CD4-positive, alpha-beta memory T cell (primary cell): Measurements from ENCODE around the gene KCNE4. TPM values are rescaled to one million over a fixed set of nuclear protein-coding genes. Genes with fewer than 3 reads are reported as not detected.

Experiments
- CTCF ChIA-PET: fragments of 350-600 bp; sonication (Branson Sonifier 250); formaldehyde crosslinking; loops from one replicate; lab custom pipeline; 2021; ENCODE audit warnings: inconsistent platforms; ENCODE audit not compliant: partially characterized antibody; lab: Charles Lee
- POLR2A ChIA-PET: fragments of 350-600 bp; sonication (Branson Sonifier 250); formaldehyde crosslinking; loops from one replicate; lab custom pipeline; 2021; ENCODE audit not compliant: partially characterized antibody; lab: Charles Lee
- DNase-seq, 5 donors: peaks; one replicate each; pipeline versions ENCODE4 v3.0.0 to v3.0.0-alpha.2; 2020 to 2022; ENCODE audit warnings: mixed read lengths in 1 of 5
- H3K27ac ChIP-seq: one replicate; pipeline ENCODE4 v1.7.0; 2013; ENCODE audit warnings: low read depth, low read length
- H3K27me3 ChIP-seq: 2 replicates; pipeline ENCODE4 v1.7.0; 2013; ENCODE audit warnings: mild to moderate bottlenecking, low read length, moderate library complexity; ENCODE audit not compliant: insufficient read depth
- H3K36me3 ChIP-seq: 2 replicates; pipeline ENCODE4 v1.7.0; 2013; ENCODE audit warnings: mild to moderate bottlenecking, low read length, moderate library complexity; ENCODE audit not compliant: insufficient read depth
- H3K4me1 ChIP-seq: 2 replicates; pipeline ENCODE4 v1.7.0; 2013; ENCODE audit warnings: mild to moderate bottlenecking, low read length, moderate library complexity; ENCODE audit not compliant: insufficient read depth
- H3K4me3 ChIP-seq, 2 donors: one replicate each; pipeline ENCODE4 v1.7.0; 2013; ENCODE audit warnings: low read length in 2 of 2, mild to moderate bottlenecking in 1 of 2
- H3K9me3 ChIP-seq, 2 donors: one replicate each; pipeline ENCODE4 v1.7.0; 2013; ENCODE audit warnings: low read length in 2 of 2, control low read depth in 1 of 2; ENCODE audit not compliant: control insufficient read depth in 1 of 2
- H3K27ac Mint-ChIP-seq, 7 donors: one replicate each; pipeline ENCODE4 v1.8.0; 2020 to 2021; ENCODE audit warnings: mixed read lengths in 7 of 7, mild to moderate bottlenecking in 6 of 7, inconsistent platforms in 3 of 7, moderate library complexity in 3 of 7
- H3K27me3 Mint-ChIP-seq, 2 donors: one replicate each; pipeline ENCODE4 v1.8.0; 2020 to 2021; ENCODE audit warnings: mixed read lengths in 2 of 2
- H3K36me3 Mint-ChIP-seq, 2 donors: one replicate each; pipeline ENCODE4 v1.8.0; 2020 to 2021; ENCODE audit warnings: mixed read lengths in 2 of 2, inconsistent platforms in 1 of 2, mild to moderate bottlenecking in 1 of 2
- H3K4me1 Mint-ChIP-seq, 4 donors: one replicate each; pipeline ENCODE4 v1.8.0; 2020 to 2021; ENCODE audit warnings: mixed read lengths in 4 of 4, mild to moderate bottlenecking in 1 of 4
- H3K4me3 Mint-ChIP-seq, 8 donors: one replicate each; pipeline ENCODE4 v1.8.0; 2020 to 2021; ENCODE audit warnings: mixed read lengths in 8 of 8, mild to moderate bottlenecking in 7 of 8, moderate library complexity in 6 of 8, inconsistent platforms in 3 of 8
- H3K9me3 Mint-ChIP-seq, 8 donors: one replicate each; pipeline ENCODE4 v1.8.0; 2020 to 2021; ENCODE audit warnings: mixed read lengths in 8 of 8, mild to moderate bottlenecking in 5 of 8, inconsistent platforms in 3 of 8, moderate library complexity in 1 of 8
- intact Hi-C: fragments of 100-400 bp; cut with micrococcal nuclease; formaldehyde crosslinking; loops from one replicate; pipeline ENCODE4 v1.15.1; 2023
- polyA plus RNA-seq, 2 donors: library from polyadenylated mRNA; unstranded; fragments of 300-500 nt; fragmentation: Illumina TruSeq; gene quantifications; one replicate each; pipeline ENCODE4 v1.2.3, GENCODE V29; 2021
- total RNA-seq, 2 experiments: library from RNA; stranded (reverse); gene quantifications; one replicate each; pipeline ENCODE4 v1.2.3, GENCODE V29; 2021

Gene KCNE4
- total and polyA plus RNA-seq, 4 experiments from 2014 or later = not detected

DNA sequence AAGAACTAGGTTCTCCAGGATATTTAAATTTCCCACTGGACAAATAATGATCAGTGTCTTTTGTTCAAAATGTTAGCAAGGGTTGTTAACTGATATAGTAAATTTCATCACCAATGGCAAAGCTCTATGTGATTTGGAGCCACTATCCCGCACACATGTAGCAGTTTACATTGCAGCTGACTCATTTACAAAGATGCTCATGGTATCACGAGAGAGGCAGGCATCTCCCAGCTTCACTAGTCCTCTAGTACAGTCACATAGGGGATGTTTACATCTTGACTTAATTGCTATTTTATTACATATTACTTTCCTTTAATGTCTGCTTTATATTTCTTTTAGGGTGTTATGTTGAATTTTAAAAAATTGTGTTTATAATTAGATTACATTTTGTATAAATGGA lies 30.7 kb downstream of the KCNE4 start:
- CTCF ChIA-PET = no interaction called here
- Mint-ChIP-seq H3K36me3 (no peaks in the 10 kb centered on the region), H3K4me3 (no peak overlapping the region), H3K27me3 (peaks cover 1 to 5% of the 10 kb centered on the region in 2 donors), H3K27ac (no peak overlapping the region), H3K4me1 (no peaks in the 10 kb centered on the region), H3K9me3 (no peaks in the 10 kb centered on the region)
- Histone ChIP-seq H3K4me3 (no peak overlapping the region), H3K27me3 (no peaks in the 10 kb centered on the region), H3K36me3 (no peaks in the 10 kb centered on the region), H3K4me1 (no peaks in the 10 kb centered on the region), H3K9me3 (no peaks in the 10 kb centered on the region), H3K27ac (no peak overlapping the region)
- POLR2A ChIA-PET = no interaction called here
- intact Hi-C loops = no loop called here
- DNase-seq = no peak

GRCh38 chr2:223083402-223084070 lies 31.5 kb downstream of the KCNE4 start:
- Mint-ChIP-seq H3K27me3 (peaks cover 1 to 5% of the 10 kb centered on the region in 2 donors), H3K4me1 (no peaks in the 10 kb centered on the region), H3K4me3 (no peak overlapping the region), H3K9me3 (no peaks in the 10 kb centered on the region), H3K36me3 (no peaks in the 10 kb centered on the region), H3K27ac (no peak overlapping the region)
- H3K4me1 ChIP-seq = no peaks in the 10 kb centered on the region
- H3K4me3 ChIP-seq = no peak overlapping the region
- ChIA-PET POLR2A (no interaction called here), CTCF (no interaction called here)
- intact Hi-C loops = no loop called here
- H3K9me3 ChIP-seq = no peaks in the 10 kb centered on the region
- H3K27ac ChIP-seq = no peak overlapping the region
- no peaks in the 10 kb centered on the region for H3K27me3 ChIP-seq
- no peaks in the 10 kb centered on the region for H3K36me3 ChIP-seq
- DNase-seq = no peak

DNA sequence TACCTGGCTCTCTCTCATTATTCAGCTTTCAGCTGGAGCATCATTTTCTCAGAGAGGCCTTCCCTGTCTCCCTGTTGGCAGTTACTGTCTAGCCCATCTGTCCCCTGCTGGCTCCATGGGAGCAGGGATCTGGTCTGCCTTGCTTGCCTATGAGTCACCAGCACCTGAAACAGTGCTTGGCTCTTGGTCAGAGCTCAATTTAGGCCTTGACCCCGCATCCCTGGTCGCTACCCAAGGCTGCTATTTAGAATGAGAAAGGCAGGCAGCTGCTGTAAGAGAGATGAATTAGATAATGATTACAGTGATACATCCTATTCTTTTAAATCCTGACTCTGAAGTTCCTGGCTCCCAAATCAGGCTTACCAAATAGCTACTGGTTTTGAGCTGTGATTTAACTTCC lies 32.9 kb downstream of the KCNE4 start:
- Mint-ChIP-seq H3K27me3 (peaks cover 1 to 4% of the 10 kb centered on the region in 2 donors), H3K9me3 (no peaks in the 10 kb centered on the region), H3K36me3 (no peaks in the 10 kb centered on the region), H3K27ac (no peak overlapping the region), H3K4me1 (no peaks in the 10 kb centered on the region), H3K4me3 (peak overlapping the region in 1 of 8 donors; percentile 51)
- ChIA-PET POLR2A (no interaction called here), CTCF (no interaction called here)
- H3K27me3 ChIP-seq = no peaks in the 10 kb centered on the region
- H3K4me3 ChIP-seq = no peak overlapping the region
- no peaks in the 10 kb centered on the region for H3K9me3 ChIP-seq
- no peaks in the 10 kb centered on the region for H3K36me3 ChIP-seq
- intact Hi-C loops = no loop called here
- DNase-seq = no peak
- no peak overlapping the region for H3K27ac ChIP-seq
- no peaks in the 10 kb centered on the region for H3K4me1 ChIP-seq

DNA sequence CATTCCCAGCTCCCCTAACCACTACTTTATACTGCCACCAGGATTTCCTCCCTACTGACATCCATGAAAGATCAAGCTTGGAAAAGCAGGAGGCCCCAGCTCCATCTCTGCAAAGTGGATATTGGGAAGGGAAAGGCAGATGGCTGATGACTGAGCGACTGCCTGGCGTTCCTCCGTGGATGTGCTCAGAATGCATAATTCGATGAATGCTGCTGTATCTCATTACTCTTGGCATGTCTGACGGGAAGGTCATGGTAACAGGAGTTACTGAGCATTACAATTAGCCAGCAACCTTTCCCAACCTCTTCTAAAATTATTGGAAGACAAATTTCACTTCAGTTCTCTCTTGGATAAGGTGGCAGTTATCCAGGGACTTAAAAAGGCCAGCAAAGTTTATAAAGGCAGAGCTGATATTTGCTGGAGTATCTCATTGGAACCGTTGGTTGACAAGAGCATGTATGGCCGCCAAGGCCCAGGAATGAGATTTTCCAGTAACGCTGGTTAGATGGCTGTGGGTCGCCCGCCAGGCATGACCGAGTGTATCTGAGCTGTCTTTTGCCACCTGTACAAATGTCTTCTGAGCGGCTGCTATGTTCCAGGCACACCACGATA lies 34.5 kb downstream of the KCNE4 start:
- peaks cover 0 to 4% of the 10 kb centered on the region in 2 donors for H3K27me3 Mint-ChIP-seq
- no peak for DNase-seq
- intact Hi-C loops = no loop called here
- Histone ChIP-seq H3K27me3 (no peaks in the 10 kb centered on the region), H3K4me1 (no peaks in the 10 kb centered on the region), H3K27ac (no peak overlapping the region), H3K9me3 (no peaks in the 10 kb centered on the region), H3K36me3 (no peaks in the 10 kb centered on the region), H3K4me3 (no peak overlapping the region)
- no peaks in the 10 kb centered on the region for H3K36me3 Mint-ChIP-seq
- no peaks in the 10 kb centered on the region for H3K4me1 Mint-ChIP-seq
- H3K27ac Mint-ChIP-seq = no peak overlapping the region
- CTCF ChIA-PET = no interaction called here
- H3K9me3 Mint-ChIP-seq = peaks cover 0 to 2% (median 0%) of the 10 kb centered on the region in 8 donors
- POLR2A ChIA-PET = no interaction called here
- no peak overlapping the region for H3K4me3 Mint-ChIP-seq

DNA sequence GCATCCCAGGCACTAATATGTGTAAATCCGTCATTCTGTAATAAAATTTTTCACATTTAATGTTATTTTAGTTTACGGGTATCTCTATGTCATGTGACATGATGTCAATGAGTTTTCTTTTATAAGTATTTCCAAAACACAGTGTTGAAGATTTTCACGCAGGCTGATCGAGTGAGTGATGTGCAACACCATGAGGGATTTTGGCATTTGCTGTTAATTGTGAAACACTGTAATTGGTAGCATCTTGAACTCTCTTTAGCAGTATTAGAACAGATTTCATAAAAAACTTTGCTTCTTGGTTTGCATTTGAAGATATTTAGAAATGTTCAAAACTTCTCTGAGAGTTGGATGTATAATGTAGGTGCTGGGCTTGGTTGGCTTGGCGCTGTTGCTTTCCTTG lies 35.5 kb downstream of the KCNE4 start:
- ChIA-PET CTCF (no interaction called here), POLR2A (no interaction called here)
- intact Hi-C loops = no loop called here
- H3K4me1 ChIP-seq = no peaks in the 10 kb centered on the region
- Mint-ChIP-seq H3K27me3 (peaks cover 0 to 4% of the 10 kb centered on the region in 2 donors), H3K4me3 (no peak overlapping the region), H3K36me3 (no peaks in the 10 kb centered on the region), H3K4me1 (no peaks in the 10 kb centered on the region), H3K27ac (no peak overlapping the region), H3K9me3 (peaks cover 0 to 2% (median 0%) of the 10 kb centered on the region in 8 donors)
- H3K4me3 ChIP-seq = no peak overlapping the region
- no peaks in the 10 kb centered on the region for H3K27me3 ChIP-seq
- no peaks in the 10 kb centered on the region for H3K9me3 ChIP-seq
- H3K36me3 ChIP-seq = no peaks in the 10 kb centered on the region
- DNase-seq = no peak
- no peak overlapping the region for H3K27ac ChIP-seq

DNA sequence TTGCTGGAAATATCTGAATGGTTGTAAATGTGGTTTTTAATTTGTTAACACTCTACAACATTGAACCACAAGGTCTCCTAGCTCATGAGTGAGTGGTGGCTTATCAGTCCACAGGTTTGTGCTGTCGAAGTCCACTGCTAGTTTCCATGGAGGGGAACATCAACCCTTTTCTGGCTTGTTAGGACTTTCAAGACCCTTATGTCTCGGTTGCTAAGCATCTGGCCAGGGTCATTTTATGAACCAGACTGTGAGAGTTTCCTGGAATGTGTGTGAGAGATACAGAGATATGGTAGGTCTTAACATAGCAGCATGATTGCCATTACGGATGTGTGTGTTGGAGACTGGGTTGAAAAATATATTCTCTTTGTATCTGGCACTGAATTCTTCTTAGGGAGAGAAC lies 36.9 kb downstream of the KCNE4 start:
- intact Hi-C loops = no loop called here
- Mint-ChIP-seq H3K27me3 (peaks cover 2 to 3% of the 10 kb centered on the region in 2 donors), H3K4me3 (no peak overlapping the region), H3K36me3 (no peaks in the 10 kb centered on the region), H3K27ac (no peak overlapping the region), H3K4me1 (no peaks in the 10 kb centered on the region), H3K9me3 (peaks cover 0 to 2% (median 0%) of the 10 kb centered on the region in 8 donors)
- no peaks in the 10 kb centered on the region for H3K36me3 ChIP-seq
- POLR2A ChIA-PET = no interaction called here
- H3K27me3 ChIP-seq = no peaks in the 10 kb centered on the region
- H3K4me3 ChIP-seq = no peak overlapping the region
- no peaks in the 10 kb centered on the region for H3K4me1 ChIP-seq
- DNase-seq = no peak
- CTCF ChIA-PET = no interaction called here
- H3K27ac ChIP-seq = no peak overlapping the region
- no peaks in the 10 kb centered on the region for H3K9me3 ChIP-seq

- Mint-ChIP-seq H3K4me1 (no peaks in the 10 kb centered on the region), H3K4me3 (no peak overlapping the region), H3K36me3 (no peaks in the 10 kb centered on the region), H3K27ac (no peak overlapping the region), H3K27me3 (peaks cover 2% of the 10 kb centered on the region in 2 donors), H3K9me3 (peaks cover 0 to 2% (median 0%) of the 10 kb centered on the region in 8 donors)
- no peak for DNase-seq
- intact Hi-C loops = no loop called here
- Histone ChIP-seq H3K36me3 (no peaks in the 10 kb centered on the region), H3K4me3 (no peak overlapping the region), H3K4me1 (no peaks in the 10 kb centered on the region), H3K9me3 (no peaks in the 10 kb centered on the region), H3K27ac (no peak overlapping the region), H3K27me3 (no peaks in the 10 kb centered on the region)
- ChIA-PET POLR2A (no interaction called here), CTCF (no interaction called here)
Measured at GRCh38 chr2:223090039-223090438, 38.0 kb downstream of the KCNE4 start.
